HEK293 (cell line): ENCODE data around the gene ATP2A2.

Experiments used
- CTCF ChIA-PET: fragments of 350-600 bp; formaldehyde crosslinking; extraction: SDS; loops from one replicate; lab custom pipeline; 2021; ENCODE audit warnings: antibody characterized with exemption; lab: Yijun Ruan, JAX
- POLR2A ChIA-PET: fragments of 300-600 bp; formaldehyde crosslinking; extraction: SDS; loops from one replicate; lab custom pipeline; 2020; ENCODE audit warnings: antibody characterized with exemption, inconsistent platforms; lab: Yijun Ruan, JAX
- H3K27ac ChIP-seq: fragments of 200-500 bp; sonication (Bioruptor generic); 2 replicates; pipeline ENCODE4 v1.5.1; 2014; ENCODE audit warnings: low read depth, low read length, control low read depth, inconsistent platforms; ENCODE audit errors: extremely low read depth
- H3K36me3 ChIP-seq, 2 experiments: fragments of 200-500 bp in 1 of 2; sonication (Bioruptor generic) in 1 of 2; 1 replicate in 1 of 2; 2 replicates in 1 of 2; pipeline ENCODE4 v1.5.1; 2014 to 2017; ENCODE audit warnings: inconsistent platforms in 2 of 2, low read length in 2 of 2; ENCODE audit not compliant: control insufficient read depth in 2 of 2, insufficient read depth in 1 of 2
- H3K4me1 ChIP-seq: fragments of 200-500 bp; sonication (Bioruptor generic); 2 replicates; pipeline ENCODE4 v1.5.1; 2014; ENCODE audit warnings: mild to moderate bottlenecking, low read length, inconsistent platforms; ENCODE audit not compliant: control insufficient read depth, insufficient read depth
- H3K4me3 ChIP-seq: 2 replicates; pipeline ENCODE4 v1.5.1; 2011; ENCODE audit warnings: low read depth, mild to moderate bottlenecking, control low read depth, low read length, moderate library complexity
- H3K9me3 ChIP-seq: fragments of 200-500 bp; sonication (Bioruptor generic); 2 replicates; pipeline ENCODE4 v1.5.1; 2014; ENCODE audit warnings: low read depth, low read length, inconsistent platforms; ENCODE audit not compliant: control insufficient read depth, insufficient read depth
- ATF2 ChIP-seq: fragments of 450-650 bp; formaldehyde crosslinking; IDR thresholded peaks from 2 replicates; pipeline ENCODE4 v1.5.1; 2016; ENCODE audit warnings: missing biosample characterization, missing genetic modification characterization, low read depth
- BCL6B ChIP-seq: fragments of 450-650 bp; formaldehyde crosslinking; IDR thresholded peaks from 2 replicates; pipeline ENCODE4 v1.5.1; 2017; ENCODE audit warnings: missing biosample characterization, missing genetic modification characterization
- FEZF1 ChIP-seq: fragments of 450-650 bp; formaldehyde crosslinking; IDR thresholded peaks from 2 replicates; pipeline ENCODE4 v1.5.1; 2016; ENCODE audit warnings: missing biosample characterization, missing genetic modification characterization
- GFI1B ChIP-seq: fragments of 450-650 bp; formaldehyde crosslinking; IDR thresholded peaks from 2 replicates; pipeline ENCODE4 v1.5.1; 2016; ENCODE audit warnings: missing biosample characterization, missing genetic modification characterization
- KLF16 ChIP-seq: fragments of 450-650 bp; formaldehyde crosslinking; IDR thresholded peaks from 2 replicates; pipeline ENCODE4 v1.5.1; 2017; ENCODE audit warnings: missing biosample characterization, missing genetic modification characterization
- YY2 ChIP-seq: fragments of 450-650 bp; formaldehyde crosslinking; IDR thresholded peaks from 2 replicates; pipeline ENCODE4 v1.5.1; 2016; ENCODE audit warnings: missing biosample characterization, missing genetic modification characterization
- ZBTB20 ChIP-seq: fragments of 450-650 bp; formaldehyde crosslinking; IDR thresholded peaks from 2 replicates; pipeline ENCODE4 v1.5.1; 2016; ENCODE audit warnings: missing biosample characterization, missing genetic modification characterization
- ZFP3 ChIP-seq: fragments of 450-650 bp; formaldehyde crosslinking; IDR thresholded peaks from 2 replicates; pipeline ENCODE4 v1.5.1; 2016; ENCODE audit warnings: low read depth, missing biosample characterization, missing genetic modification characterization
- ZNF140 ChIP-seq: fragments of 450-650 bp; formaldehyde crosslinking; IDR thresholded peaks from 2 replicates; pipeline ENCODE4 v1.5.1; 2016; ENCODE audit warnings: missing biosample characterization, missing genetic modification characterization
- ZNF169 ChIP-seq: fragments of 450-650 bp; formaldehyde crosslinking; IDR thresholded peaks from 2 replicates; pipeline ENCODE4 v1.5.1; 2016; ENCODE audit warnings: missing biosample characterization, missing genetic modification characterization
- ZNF24 ChIP-seq: fragments of 450-650 bp; formaldehyde crosslinking; IDR thresholded peaks from 2 replicates; pipeline ENCODE4 v1.5.1; 2016; ENCODE audit warnings: missing biosample characterization, missing genetic modification characterization
- ZNF280C ChIP-seq: fragments of 450-650 bp; formaldehyde crosslinking; IDR thresholded peaks from 2 replicates; pipeline ENCODE4 v1.5.1; 2016; ENCODE audit warnings: missing biosample characterization, missing genetic modification characterization
- ZNF341 ChIP-seq: fragments of 450-650 bp; formaldehyde crosslinking; IDR thresholded peaks from 2 replicates; pipeline ENCODE4; 2016; ENCODE audit warnings: low read depth, missing biosample characterization, missing genetic modification characterization
- ZNF362 ChIP-seq: fragments of 450-650 bp; formaldehyde crosslinking; IDR thresholded peaks from 2 replicates; pipeline ENCODE4 v1.5.1; 2016; ENCODE audit warnings: missing biosample characterization, missing genetic modification characterization
- ZNF423 ChIP-seq: fragments of 450-650 bp; formaldehyde crosslinking; IDR thresholded peaks from 2 replicates; pipeline ENCODE4 v1.5.1; 2016; ENCODE audit warnings: missing biosample characterization, missing genetic modification characterization
- ZNF585B ChIP-seq: fragments of 450-650 bp; formaldehyde crosslinking; IDR thresholded peaks from 2 replicates; pipeline ENCODE4 v1.5.1; 2016; ENCODE audit warnings: missing biosample characterization, missing genetic modification characterization
- ZNF600 ChIP-seq: fragments of 450-650 bp; formaldehyde crosslinking; IDR thresholded peaks from 2 replicates; pipeline ENCODE4 v1.5.1; 2016; ENCODE audit warnings: missing biosample characterization, missing genetic modification characterization
- ZNF624 ChIP-seq: fragments of 450-650 bp; formaldehyde crosslinking; IDR thresholded peaks from 2 replicates; pipeline ENCODE4 v1.5.1; 2017; ENCODE audit warnings: missing biosample characterization, missing genetic modification characterization
- ZNF654 ChIP-seq: fragments of 450-650 bp; formaldehyde crosslinking; IDR thresholded peaks from 2 replicates; pipeline ENCODE4 v1.5.1; 2016; ENCODE audit warnings: low read depth, missing biosample characterization, missing genetic modification characterization
- ZNF843 ChIP-seq: fragments of 450-650 bp; formaldehyde crosslinking; IDR thresholded peaks from 2 replicates; pipeline ENCODE4 v1.5.1; 2016; ENCODE audit warnings: missing biosample characterization, missing genetic modification characterization
- ZSCAN16 ChIP-seq: fragments of 450-650 bp; formaldehyde crosslinking; IDR thresholded peaks from 2 replicates; pipeline ENCODE4 v1.5.1; 2016; ENCODE audit warnings: missing biosample characterization, missing genetic modification characterization

Gene ATP2A2

GRCh38 chr12:110251381-110251780, 29.7 kb upstream of the ATP2A2 start:
- no peaks in the 10 kb centered on the region for H3K9me3 ChIP-seq
- ChIA-PET CTCF (interaction anchor here (1.2 kb wide), 1 partner anchor 28 kb away, joined by 7 read pairs; no protein-coding TSS in a partner anchor), POLR2A (interaction anchor here (0.6 to 1.2 kb wide), 2 partner anchors 10 to 51 kb away, joined by 3 to 7 read pairs; no protein-coding TSS in a partner anchor)
- no peaks in the 10 kb centered on the region for H3K36me3 ChIP-seq
- no peak overlapping the region for H3K27ac ChIP-seq
- H3K4me1 ChIP-seq: peaks cover 4% of the 10 kb centered on the region
- TF ChIP-seq BCL6B (tag by site-specific recombination) (no peak), ATF2 (tag by site-specific recombination) (no peak), ZNF362 (no peak), ZNF280C (tag by site-specific recombination) (no peak)
- H3K4me3 ChIP-seq: no peak overlapping the region

- H3K27ac ChIP-seq: no peak overlapping the region
- CTCF ChIA-PET: interaction anchor here (1.2 kb wide), 1 partner anchor 27 kb away, joined by 7 read pairs; no protein-coding TSS in a partner anchor
- H3K9me3 ChIP-seq: no peaks in the 10 kb centered on the region
- TF ChIP-seq GFI1B (tag by site-specific recombination) (no peak), ZNF624 (no peak), ZNF654 (tag by site-specific recombination) (no peak), FEZF1 (tag by site-specific recombination) (no peak), YY2 (tag by site-specific recombination) (no peak), KLF16 (no peak), ZNF140 (tag by site-specific recombination) (no peak), ZNF280C (tag by site-specific recombination) (no peak), ZSCAN16 (tag by site-specific recombination) (no peak), ZNF585B (tag by site-specific recombination) (no peak), ZBTB20 (tag by site-specific recombination) (no peak), ZNF169 (tag by site-specific recombination) (no peak), ZNF24 (tag by site-specific recombination) (no peak), ZFP3 (no peak), ZNF843 (tag by site-specific recombination) (no peak), ZNF423 (tag by site-specific recombination) (no peak), ZNF600 (no peak), ZNF341 (tag by site-specific recombination) (no peak)
- H3K36me3 ChIP-seq: no peaks in the 10 kb centered on the region
- H3K4me3 ChIP-seq: no peak overlapping the region
- no peaks in the 10 kb centered on the region; the same call in 1 of the 2 replicates for H3K4me1 ChIP-seq
- POLR2A ChIA-PET: no interaction called here
Measured at GRCh38 chr12:110252716-110253115, 28.3 kb upstream of the ATP2A2 start.
